Thyroid gland (tissue), 4 donors: ENCODE data around the gene PMM2.

Experiments used
- CTCF ChIP-seq, 6 experiments: fragments of 200-600 bp in 3 of 6; fragments of 450-650 bp in 3 of 6; sonication (generic) in 3 of 6; IDR thresholded peaks; one replicate each; pipeline ENCODE4 v1.5.1; 2016 to 2019; ENCODE audit warnings: antibody characterized with exemption in 6 of 6, mild to moderate bottlenecking in 2 of 6, inconsistent platforms in 1 of 6, moderate library complexity in 1 of 6
- POLR2A ChIP-seq, 2 donors: fragments of 450-650 bp; IDR thresholded peaks; one replicate each; pipeline ENCODE4 v1.6.1; 2017; ENCODE audit warnings: antibody characterized with exemption in 2 of 2, mild to moderate bottlenecking in 2 of 2, moderate library complexity in 1 of 2

GRCh38 chr16:8854298-8854948 is 56.8 kb downstream of the PMM2 start:
- TF ChIP-seq POLR2A (IDR thresholded peaks at IDR 0.05) (no peak), CTCF (IDR thresholded peaks at IDR 0.05) (no peak)
